ENCODE results near the gene STARD7. TPM values are rescaled to one million over a fixed set of nuclear protein-coding genes. Genes with fewer than 3 reads are reported as not detected.

Gene STARD7
- total RNA-seq, 3 donors from 2014 or later, result 118 to 123 (median 122) TPM

GRCh38 chr2:96218508-96219131 lies 10.0 kb upstream of the STARD7 start:
- no peak for DNase-seq
- Histone ChIP-seq H3K36me3 (ENCODE audit: low read depth) (no peaks in the 10 kb centered on the region), H3K4me1 (ENCODE audit: low read depth) (no peaks in the 10 kb centered on the region), H3K9me3 (no peaks in the 10 kb centered on the region), H3K4me3 (no peak overlapping the region)
- no peak for TF ChIP-seq CTCF (IDR thresholded peaks at IDR 0.05)
- ATAC-seq, result no peak
- intact Hi-C loops (cut with DNase I, micrococcal nuclease), result no loop called here

GRCh38 chr2:96214554-96214953 lies 5.9 kb upstream of the STARD7 start:
- TF ChIP-seq CTCF (IDR thresholded peaks at IDR 0.05), result no peak
- H3K36me3 ChIP-seq (ENCODE audit: low read depth), result no peaks in the 10 kb centered on the region
- peak; percentile 34 for ATAC-seq
- H3K4me3 ChIP-seq, result no peak overlapping the region
- DNase-seq, result no peak
- intact Hi-C loops (cut with DNase I, micrococcal nuclease), result no loop called here
- no peaks in the 10 kb centered on the region for H3K9me3 ChIP-seq
- no peaks in the 10 kb centered on the region for H3K4me1 ChIP-seq (ENCODE audit: low read depth)

GRCh38 chr2:96213379-96213778 lies 4.8 kb upstream of the STARD7 start:
- DNase-seq (no peak), ATAC-seq (no peak)
- no peaks in the 10 kb centered on the region for H3K4me1 ChIP-seq (ENCODE audit: low read depth)
- H3K36me3 ChIP-seq (ENCODE audit: low read depth), result no peaks in the 10 kb centered on the region
- no peak overlapping the region for H3K4me3 ChIP-seq
- H3K9me3 ChIP-seq, result no peaks in the 10 kb centered on the region
- TF ChIP-seq CTCF (IDR thresholded peaks at IDR 0.05), result no peak
- intact Hi-C loops (cut with DNase I, micrococcal nuclease), result no loop called here

- H3K4me3 ChIP-seq, result no peak overlapping the region
- TF ChIP-seq CTCF (IDR thresholded peaks at IDR 0.05), result no peak
- ATAC-seq, result no peak
- intact Hi-C loops (cut with DNase I, micrococcal nuclease), result no loop called here
- H3K36me3 ChIP-seq (ENCODE audit: low read depth), result no peaks in the 10 kb centered on the region
- no peak for DNase-seq
- H3K4me1 ChIP-seq (ENCODE audit: low read depth), result peaks cover 2% of the 10 kb centered on the region
- no peaks in the 10 kb centered on the region for H3K9me3 ChIP-seq
Measured at GRCh38 chr2:96212339-96212738, 3.7 kb upstream of the STARD7 start.

GRCh38 chr2:96209729-96210085 lies 1.1 kb upstream of the STARD7 start:
- DNase-seq, result no peak
- Histone ChIP-seq H3K4me3 (no peak overlapping the region), H3K36me3 (ENCODE audit: low read depth) (no peaks in the 10 kb centered on the region), H3K9me3 (no peaks in the 10 kb centered on the region), H3K4me1 (ENCODE audit: low read depth) (peaks cover 24% of the 10 kb centered on the region)
- intact Hi-C loops (cut with DNase I, micrococcal nuclease), result loop anchor here in 1 of 2 donors (10.0 kb wide), 1 partner anchor 55 kb away; the partner anchor contains the start of genes CIAO1 and TMEM127
- TF ChIP-seq CTCF (IDR thresholded peaks at IDR 0.05), result no peak
- no peak for ATAC-seq
